ENCODE results near the gene C1QL4.
"Not testable (repeated sequence)": the region's sequence is repeated elsewhere in the genome, so short reads cannot be mapped to it uniquely, and the experiment has no call there.

C1QL4 gene

DNA sequence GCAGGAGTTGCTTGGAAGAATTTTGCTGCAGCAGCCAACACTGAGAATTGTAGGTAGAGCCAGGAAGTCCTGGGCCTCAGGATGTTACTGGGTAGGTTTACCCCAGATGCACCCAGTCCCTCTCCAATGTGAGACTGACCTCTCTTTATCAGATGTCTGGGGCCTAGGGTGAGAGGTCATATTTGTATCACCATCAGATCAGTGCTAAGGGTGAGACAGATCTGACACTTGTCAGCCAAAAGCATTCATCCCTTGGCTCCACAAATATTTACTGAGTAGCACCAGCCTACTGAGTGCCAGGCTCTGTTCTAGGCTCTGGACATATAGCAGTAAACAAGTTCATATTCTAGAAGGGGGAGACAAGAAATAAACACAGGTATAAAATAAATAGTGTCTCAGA, 9.6 kb downstream of the C1QL4 start:
- H3K4me3 ChIP-seq (ENCODE audit: low read length): no peak overlapping the region
- TF ChIP-seq, protein P1, sequence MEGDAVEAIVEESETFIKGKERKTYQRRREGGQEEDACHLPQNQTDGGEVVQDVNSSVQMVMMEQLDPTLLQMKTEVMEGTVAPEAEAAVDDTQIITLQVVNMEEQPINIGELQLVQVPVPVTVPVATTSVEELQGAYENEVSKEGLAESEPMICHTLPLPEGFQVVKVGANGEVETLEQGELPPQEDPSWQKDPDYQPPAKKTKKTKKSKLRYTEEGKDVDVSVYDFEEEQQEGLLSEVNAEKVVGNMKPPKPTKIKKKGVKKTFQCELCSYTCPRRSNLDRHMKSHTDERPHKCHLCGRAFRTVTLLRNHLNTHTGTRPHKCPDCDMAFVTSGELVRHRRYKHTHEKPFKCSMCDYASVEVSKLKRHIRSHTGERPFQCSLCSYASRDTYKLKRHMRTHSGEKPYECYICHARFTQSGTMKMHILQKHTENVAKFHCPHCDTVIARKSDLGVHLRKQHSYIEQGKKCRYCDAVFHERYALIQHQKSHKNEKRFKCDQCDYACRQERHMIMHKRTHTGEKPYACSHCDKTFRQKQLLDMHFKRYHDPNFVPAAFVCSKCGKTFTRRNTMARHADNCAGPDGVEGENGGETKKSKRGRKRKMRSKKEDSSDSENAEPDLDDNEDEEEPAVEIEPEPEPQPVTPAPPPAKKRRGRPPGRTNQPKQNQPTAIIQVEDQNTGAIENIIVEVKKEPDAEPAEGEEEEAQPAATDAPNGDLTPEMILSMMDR (conservative IDR thresholded peaks at IDR 0.05; ENCODE audit: low read length): no peak
- no peak for DNase-seq (ENCODE audit: low read depth)

DNA sequence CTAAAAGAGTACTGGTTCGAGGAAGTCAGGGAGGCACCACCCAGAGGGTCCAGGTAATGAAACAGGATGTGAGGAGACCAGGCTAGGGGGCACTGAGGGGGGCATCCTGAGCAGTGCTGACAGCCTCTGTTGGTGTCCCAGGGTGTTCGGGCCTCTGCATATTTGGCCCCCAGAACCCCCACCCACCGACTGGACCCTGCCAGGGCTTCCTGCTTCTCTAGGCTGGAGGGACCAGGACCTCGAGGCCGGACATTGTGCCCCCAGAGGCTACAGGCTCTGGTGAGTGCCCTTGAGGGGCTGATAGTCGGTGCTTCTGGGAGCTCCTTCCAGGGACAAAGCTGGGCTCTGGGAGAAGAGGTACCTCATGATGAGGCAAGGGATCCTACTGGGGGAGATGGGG, 11.4 kb downstream of the C1QL4 start:
- DNase-seq (ENCODE audit: low read depth): no peak
- TF ChIP-seq, protein P1 (conservative IDR thresholded peaks at IDR 0.05; ENCODE audit: low read length): no peak
- H3K4me3 ChIP-seq (ENCODE audit: low read length): no peak overlapping the region

DNA sequence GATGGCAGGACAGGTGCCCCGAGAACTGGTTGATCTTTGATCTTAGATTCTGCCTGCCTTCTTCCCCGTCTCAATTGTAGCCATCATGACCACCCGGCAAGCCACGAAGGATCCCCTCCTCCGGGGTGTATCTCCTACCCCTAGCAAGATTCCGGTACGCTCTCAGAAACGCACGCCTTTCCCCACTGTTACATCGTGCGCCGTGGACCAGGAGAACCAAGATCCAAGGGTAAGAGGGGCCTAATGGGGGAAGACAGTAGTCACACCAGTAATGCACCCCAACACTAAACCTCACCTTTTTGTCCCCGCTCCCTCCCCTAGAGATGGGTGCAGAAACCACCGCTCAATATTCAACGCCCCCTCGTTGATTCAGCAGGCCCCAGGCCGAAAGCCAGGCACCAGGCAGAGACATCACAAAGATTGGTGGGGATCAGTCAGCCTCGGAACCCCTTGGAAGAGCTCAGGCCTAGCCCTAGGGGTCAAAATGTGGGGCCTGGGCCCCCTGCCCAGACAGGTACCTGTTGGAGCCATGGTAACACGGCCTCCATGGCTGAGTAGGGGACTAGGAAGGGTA, 13.4 kb downstream of the C1QL4 start:
- H3K4me3 ChIP-seq (ENCODE audit: low read length): peak overlapping the region; percentile 82
- DNase-seq (ENCODE audit: low read depth): no peak
- TF ChIP-seq, protein P1 (conservative IDR thresholded peaks at IDR 0.05; ENCODE audit: low read length): no peak

DNA sequence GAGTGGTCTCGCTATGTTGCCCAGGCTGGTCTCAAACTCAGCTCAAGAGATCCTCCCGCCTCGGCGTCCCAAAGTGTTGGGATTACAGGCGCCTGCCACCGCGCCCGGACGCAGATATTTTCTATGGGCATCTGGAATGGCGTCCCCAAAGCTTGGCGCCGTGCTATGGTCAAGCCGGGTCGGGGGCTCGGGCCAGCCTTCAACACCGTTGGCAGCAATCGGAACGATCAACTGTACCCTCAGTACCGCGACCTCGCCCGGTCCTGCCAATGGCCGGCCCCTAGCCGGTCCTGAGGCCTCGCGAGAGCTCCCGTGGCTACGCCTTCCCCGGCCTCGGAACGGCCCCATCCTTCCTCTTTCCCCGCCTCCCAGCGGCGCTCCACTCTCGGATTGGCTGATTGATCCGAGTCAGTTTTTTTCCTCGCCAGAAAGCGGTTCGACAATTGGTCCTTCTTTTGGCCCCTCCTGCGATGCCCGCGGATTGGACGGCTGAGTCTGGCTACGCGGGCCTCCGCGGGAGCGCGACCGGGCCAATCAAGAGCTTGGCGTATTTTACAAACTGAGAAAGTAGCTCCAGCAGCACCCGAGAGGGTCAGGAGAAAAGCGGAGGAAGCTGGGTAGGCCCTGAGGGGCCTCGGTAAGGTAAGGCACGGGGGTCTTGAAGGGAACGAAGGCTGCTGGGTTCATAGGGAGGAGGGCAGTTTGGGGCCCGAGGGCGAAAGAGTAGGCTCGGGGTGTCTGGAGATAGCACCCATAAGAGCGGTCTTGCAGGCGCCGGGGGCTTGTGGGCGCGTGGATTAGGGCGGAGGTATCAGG, 14.1 kb downstream of the C1QL4 start, which contains the start of gene TROAP:
Gene TROAP (plus strand): TSS at position 548 of the 816 bp plus-strand sequence. CDS start 354 bp downstream, outside the sequence.
- peak within 1 kb of the TSS; percentile 82 for H3K4me3 ChIP-seq (ENCODE audit: low read length)
- TF ChIP-seq, protein P1 (conservative IDR thresholded peaks at IDR 0.05; ENCODE audit: low read length): no peak
- DNase-seq (ENCODE audit: low read depth): peak; percentile 97

DNA sequence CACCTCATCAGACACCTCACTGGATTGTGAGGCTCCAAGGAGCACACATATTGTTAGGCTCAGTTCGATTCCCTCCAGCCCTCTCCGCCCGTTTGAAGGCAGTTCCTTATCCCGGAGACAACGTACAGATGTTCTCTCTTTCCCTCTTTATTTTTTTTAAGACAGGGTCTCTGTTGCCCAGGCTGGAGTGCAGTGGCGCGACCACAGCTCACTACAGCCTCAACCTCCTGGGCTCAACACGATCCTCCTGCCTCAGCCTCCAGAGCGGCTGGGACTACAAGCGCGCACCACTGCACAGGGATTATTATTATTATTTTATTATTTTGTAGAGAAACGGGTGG, 14.7 kb downstream of the C1QL4 start:
- DNase-seq (ENCODE audit: low read depth): no peak
- TF ChIP-seq, protein P1 (conservative IDR thresholded peaks at IDR 0.05; ENCODE audit: low read length): no peak
- H3K4me3 ChIP-seq (ENCODE audit: low read length): peak overlapping the region; percentile 81

DNA sequence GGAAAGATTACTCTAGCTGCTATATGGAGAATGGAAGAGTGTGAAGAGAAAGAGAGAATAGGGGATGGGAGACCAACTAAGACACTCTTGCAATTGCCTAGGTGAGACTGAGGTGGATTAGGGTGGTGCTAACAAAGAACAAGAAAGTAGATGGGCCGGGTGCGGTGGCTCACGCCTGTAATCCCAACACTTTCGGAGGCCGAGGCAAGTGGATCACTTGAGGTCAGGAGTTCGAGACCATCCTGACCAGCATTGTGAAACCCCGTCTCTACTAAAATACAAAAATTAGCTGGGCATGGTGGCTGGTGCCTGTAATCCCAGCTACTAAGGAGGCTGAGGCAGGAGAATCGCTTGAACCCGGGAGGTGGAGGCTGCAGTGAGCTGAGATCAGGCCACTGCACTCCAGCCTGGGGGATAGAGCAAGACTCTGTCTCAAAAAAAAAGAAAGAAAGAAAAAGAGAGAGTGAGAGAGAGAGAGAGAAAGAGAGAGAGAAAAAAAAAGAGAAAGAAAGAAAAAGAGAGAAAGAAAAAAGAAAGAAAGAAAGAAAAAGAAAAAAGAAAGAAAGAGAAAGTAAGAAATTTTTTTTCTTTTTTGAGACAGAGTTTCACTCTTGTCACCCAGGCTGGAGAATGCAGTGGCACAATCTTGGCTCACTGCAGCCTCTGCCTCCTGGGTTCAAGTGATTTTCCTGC, 16.4 kb downstream of the C1QL4 start:
- H3K4me3 ChIP-seq (ENCODE audit: low read length): not testable (repeated sequence)

DNA sequence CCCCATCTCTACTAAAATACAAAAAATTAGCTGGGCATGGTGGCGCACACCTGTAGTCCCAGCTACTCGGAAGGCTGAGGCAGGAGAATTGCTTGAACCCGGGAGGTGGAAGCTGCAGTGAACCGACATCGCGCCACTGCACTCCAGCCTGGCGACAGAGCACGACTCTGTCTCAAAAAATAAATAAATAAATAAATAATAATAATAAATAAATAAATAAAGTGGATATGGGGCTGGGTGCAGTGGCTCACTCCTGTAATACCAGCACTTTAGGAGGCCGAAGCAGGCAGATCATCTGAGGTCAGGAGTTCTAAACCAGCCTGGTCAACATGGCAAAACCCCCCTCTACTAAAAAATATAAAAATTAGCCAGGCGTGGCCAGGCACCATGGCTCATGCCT, 19.9 kb downstream of the C1QL4 start:
- not testable (repeated sequence) for DNase-seq (ENCODE audit: low read depth); H3K4me3 ChIP-seq (ENCODE audit: low read length)

More for the DNA sequence above, 16.4 kb downstream of the C1QL4 start:
- DNase-seq (ENCODE audit: low read depth): not testable (repeated sequence)

DNA sequence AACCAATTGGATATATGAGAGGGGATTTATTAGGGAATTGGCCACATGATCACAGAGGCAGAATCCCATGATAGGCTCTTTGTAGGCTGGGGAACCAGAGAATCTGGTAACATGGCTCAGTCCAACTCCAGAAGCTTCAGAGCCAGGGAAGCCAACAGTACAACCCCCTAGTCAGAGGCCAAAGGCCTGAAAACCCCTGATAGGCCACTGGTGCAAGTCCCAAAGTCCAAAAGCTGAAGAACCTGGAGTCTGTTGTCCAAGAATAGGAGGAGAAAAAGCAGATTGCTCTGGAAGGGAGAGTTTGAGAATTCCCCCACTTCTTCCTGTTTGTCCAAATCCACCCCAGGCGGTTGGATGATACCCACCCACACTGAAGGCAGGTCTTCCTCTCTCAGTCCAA, 22.2 kb downstream of the C1QL4 start:
- TF ChIP-seq, protein P1 (conservative IDR thresholded peaks at IDR 0.05; ENCODE audit: low read length): no peak
- DNase-seq (ENCODE audit: low read depth): no peak
- no peak overlapping the region for H3K4me3 ChIP-seq (ENCODE audit: low read length)

DNA sequence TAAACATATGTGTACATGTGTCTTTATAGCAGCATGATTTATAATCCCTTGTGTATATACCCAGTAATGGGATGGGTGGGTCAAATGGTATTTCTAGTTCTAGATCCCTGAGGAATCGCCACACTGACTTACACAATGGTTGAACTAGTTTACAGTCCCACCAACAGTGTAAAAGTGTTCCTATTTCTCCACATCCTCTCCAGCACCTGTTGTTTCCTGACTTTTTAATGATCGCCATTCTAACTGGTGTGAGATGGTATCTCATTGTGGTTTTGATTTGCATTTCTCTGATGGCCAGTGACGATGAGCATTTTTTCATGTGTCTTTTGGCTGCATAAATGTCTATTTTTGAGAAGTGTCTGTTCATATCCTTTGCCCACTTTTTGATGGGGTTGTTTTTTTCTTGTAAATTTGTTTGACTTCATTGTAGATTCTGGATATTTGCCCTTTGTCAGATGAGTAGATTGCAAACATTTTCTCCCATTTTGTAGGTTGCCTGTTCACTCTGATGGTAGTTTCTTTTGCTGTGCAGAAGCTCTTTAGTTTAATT, 26.5 kb downstream of the C1QL4 start:
- not testable (repeated sequence) for H3K4me3 ChIP-seq (ENCODE audit: low read length); DNase-seq (ENCODE audit: low read depth)

Data from AG10803 (cell line).